NOMO-1 treated with DMSO at 0.1 percent for 48 hours (cell line): Measurements from ENCODE around the gene PRKAR1B.
"Not testable (repeated sequence)": the region's sequence is repeated elsewhere in the genome, so short reads cannot be mapped to it uniquely, and the experiment has no call there.

Source experiments
- DNase-seq: peaks from one replicate; lab custom pipeline; 2025; ENCODE audit not compliant: unreplicated experiment; lab: John Stamatoyannopoulos, UW

The PRKAR1B gene

DNA sequence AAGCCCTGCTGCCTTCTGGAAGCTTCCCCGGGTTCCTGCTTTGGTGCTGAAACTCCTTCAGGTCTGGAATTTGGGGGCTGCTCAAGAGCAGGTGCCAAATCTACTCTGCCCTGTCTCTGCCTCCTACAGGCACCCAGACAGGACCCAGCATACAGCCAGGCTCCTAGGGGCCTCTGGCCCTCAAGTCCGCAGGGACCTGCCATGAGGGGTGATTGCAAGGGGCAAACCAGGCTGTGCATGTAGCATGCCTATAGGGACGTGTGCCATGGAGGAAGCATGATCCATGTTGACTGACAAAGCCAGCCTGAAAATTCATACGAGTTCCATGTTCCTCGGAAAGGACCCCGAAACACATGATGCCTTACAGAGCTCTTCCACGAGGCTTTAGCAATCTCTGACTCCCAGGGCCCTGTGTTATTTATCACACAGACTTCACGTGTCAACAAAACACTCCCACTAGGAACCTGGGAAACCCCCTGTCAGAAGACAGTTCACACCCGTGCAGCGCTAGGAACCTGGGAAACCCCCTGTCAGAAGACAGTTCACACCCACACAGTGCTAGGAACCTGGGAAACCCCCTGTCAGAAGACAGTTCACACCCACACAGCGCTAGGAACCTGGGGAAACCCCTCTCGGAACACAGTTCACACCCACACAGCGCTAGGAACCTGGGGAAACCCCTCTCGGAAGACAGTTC, 75.9 kb downstream of the PRKAR1B start:
- DNase-seq: no peak

DNA sequence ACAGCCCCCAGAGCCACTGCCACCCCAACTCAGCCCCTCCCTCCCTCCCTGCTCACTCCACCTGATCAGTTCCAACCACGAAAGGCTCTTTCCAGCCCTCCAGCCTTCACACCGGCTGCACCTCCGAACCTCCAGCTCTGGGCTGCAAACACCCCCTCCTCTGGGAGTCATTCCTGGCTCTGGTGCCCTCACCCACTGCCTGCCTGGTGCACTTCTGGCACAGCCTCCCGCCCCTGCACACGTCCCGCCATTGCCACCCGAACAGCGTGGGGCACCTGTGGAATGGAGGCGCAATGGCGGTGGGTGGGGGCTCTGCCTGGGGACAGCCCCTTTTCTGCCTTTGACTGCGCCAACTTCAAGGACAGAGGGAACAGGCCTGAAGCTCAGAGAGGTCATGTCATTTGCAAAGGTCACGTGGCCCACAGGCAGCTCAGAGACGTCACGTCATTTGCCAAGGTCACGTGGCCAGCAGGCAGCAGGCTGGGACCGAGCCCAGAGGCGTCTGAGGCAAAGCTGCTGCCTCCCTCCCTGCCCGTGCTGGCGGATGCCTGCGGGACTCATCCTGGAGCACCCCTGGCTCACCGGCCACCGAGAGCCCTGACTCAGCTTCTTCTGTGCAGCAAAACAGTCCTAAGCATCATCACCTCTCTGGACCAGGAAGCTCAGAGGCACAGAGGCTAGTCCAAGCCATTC, 76.6 kb downstream of the PRKAR1B start:
- DNase-seq: no peak

GRCh38 chr7:646951-647350, 80.1 kb downstream of the PRKAR1B start:
- no peak for DNase-seq

DNA sequence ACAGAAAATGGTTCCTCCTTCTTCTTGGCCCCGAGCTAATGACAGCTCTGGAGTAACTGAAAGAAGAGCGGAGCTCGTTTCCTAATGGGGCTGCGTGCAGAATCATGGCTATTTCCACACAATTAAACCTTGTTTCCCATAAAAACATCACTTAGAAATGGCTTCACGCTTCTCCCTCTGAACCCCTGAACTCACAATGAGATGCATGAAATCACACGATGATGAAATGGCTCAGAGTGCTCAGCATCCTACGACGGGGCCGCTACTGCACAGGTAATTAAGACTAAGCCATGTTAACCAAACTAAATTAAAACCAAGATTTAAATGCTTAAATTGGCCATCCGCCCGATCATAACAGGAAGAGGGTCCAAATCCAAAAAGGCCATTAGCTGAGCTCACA, 80.6 kb downstream of the PRKAR1B start:
- no peak for DNase-seq

DNA sequence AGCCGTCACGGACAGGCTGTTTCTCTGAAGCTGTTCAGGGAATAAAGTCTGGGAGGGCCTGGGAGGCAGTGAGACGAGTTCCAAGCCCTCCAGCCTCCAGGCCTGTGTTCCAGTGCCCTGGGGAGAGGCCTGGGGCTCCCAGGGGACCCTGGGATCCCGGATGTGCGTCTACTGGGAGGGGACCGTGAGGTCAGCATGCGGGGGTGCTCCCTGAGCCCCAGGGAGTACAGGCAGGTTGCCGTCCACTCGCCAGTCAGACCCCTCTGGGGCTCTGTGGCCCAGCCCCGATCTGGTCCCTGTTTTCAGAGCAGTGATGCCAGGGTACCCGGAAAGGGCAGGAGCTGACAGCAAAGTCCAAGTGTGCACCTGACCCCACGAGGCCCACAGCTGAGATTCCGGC, 81.5 kb downstream of the PRKAR1B start:
- no peak for DNase-seq

DNA sequence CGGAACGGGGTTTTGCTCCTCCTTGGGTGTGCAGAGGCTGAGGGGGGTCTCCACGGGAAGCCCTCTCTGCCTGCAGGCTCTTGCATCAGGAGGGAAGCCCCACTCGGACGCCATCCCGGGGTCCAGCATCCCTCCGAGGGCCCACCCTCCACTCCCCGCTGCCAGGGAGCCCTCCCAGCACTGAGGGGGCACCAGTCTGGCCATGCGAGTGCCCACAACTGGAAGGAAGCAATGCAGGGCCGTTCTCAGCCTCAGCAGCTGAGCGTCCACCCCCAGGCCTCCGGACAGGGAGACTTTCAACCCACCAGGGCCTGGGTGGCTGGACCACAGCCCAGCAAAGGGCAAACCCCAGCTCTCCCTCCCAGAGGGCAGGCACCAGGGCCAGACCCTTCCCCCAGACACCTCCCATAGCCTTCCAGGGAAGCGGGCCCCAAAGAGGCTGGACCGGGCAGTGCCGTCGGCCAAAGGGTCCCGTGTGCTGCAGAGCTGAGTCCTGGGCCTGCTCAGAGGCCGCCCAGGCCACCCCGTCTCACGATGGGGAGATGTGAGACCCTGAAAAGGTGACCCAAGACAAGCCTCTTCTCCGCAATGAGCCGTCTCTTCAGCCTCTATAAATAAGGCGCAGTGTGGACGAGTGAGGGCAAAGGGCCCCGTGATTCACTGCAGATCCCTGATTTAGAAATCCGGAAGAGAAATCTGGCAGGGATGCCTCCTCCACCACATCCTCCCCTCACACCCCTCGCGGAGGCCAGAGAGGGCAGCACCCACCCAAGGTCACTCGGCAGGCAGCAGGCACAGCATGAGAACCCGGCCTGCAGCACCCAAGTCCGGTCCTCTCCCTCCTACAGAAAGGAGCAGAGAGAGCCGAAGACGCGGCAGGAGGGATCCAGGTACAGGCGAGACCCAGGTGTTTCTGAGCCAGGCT, 82.4 kb downstream of the PRKAR1B start:
- no peak for DNase-seq

- DNase-seq: no peak
Measured at GRCh38 chr7:641966-642365, 85.1 kb downstream of the PRKAR1B start.

- no peak for DNase-seq
Measured at GRCh38 chr7:641269-641671, 85.8 kb downstream of the PRKAR1B start.

- no peak for DNase-seq
Measured at GRCh38 chr7:638256-639011, 88.6 kb downstream of the PRKAR1B start.

DNA sequence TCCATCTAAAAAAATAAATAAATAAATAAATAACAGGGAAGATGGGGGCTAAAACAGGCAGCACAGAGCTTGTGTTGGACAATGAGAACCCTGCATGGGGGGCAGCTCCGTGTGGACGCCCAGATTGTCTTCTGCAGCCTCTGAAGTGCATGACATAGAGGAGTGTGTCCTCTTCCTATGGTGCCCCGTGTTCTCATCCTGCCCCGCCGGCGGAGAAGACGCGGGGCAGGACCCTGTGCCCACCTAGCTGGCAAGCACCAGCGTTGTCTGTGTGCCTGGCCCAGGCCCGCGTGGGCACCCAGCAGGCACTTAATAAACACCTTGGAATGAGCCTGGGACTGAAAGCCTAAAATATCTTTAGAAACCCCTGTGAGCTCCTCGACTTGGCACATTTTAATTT, 89.3 kb downstream of the PRKAR1B start:
- no peak for DNase-seq

DNA sequence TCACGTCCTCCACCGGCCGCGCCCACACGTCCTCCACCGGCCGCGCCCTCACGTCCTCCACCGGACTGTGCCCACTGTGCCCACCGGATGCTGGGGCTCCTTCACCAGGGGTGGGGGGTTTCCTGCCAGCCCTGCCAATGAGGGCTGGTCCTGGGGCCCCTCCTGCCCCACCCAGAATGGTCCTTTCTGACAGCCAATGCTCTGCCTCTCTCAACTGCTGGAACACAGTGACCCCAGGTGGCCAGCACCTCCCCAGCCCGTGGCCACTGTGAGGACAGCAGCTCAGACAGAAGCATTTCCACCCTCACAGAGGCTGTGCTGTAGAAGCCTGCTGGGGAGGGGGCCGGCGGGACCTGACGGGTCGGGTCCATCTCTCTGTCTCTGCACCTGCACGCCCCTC, 90.7 kb downstream of the PRKAR1B start:
- DNase-seq: no peak

GRCh38 chr7:635687-636382, 91.2 kb downstream of the PRKAR1B start:
- not testable (repeated sequence) for DNase-seq

GRCh38 chr7:635227-635626, 91.9 kb downstream of the PRKAR1B start:
- no peak for DNase-seq

DNA sequence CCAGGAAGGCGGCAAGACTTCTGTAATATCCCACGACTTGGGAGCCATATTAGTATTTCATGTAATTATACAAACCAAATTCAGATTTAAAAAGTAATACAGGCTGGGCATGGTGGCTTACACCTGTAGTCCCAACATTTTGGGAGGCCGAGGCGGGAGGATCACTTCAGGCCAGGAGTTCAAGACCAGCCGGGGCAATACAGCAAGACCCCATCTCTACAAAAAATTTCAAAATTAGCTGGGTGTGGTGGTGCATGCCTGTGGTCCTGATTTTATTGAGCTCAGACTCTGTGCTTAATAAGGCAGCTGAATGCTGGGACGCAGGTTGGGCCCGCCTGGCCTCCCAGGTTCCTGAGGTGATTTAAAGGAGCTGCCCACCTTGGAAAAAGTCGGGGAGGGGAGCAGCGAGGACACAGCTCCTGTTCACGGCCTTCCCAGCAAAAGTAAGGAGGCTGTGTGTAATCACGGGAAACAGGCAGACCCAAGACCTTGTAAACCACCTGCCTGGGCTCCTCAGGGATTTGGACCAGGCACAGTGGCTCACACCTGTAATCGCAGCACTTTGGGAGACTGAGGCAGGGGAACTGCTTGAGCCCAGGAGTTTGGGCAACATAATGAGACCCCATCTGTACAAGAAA, 93.6 kb downstream of the PRKAR1B start:
- DNase-seq: no peak

DNA sequence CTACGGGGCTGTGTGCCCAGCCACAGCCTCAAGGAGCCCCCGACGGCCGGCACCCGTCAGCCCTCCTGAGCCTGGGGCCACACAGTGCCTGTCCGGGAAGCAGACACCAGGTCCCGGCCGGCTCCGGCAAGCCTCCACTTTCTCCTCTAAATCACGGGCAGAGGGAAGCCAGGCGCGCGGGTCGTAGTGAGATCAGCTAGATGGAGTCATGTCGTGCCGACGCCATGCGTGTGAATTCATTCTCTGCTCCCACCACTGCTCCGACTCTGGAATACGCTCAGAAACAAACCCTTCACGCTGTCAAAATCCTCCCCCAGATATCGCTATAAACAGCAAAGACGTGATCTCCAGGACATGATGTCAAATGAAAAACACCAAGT, 94.3 kb downstream of the PRKAR1B start:
- DNase-seq: no peak

DNA sequence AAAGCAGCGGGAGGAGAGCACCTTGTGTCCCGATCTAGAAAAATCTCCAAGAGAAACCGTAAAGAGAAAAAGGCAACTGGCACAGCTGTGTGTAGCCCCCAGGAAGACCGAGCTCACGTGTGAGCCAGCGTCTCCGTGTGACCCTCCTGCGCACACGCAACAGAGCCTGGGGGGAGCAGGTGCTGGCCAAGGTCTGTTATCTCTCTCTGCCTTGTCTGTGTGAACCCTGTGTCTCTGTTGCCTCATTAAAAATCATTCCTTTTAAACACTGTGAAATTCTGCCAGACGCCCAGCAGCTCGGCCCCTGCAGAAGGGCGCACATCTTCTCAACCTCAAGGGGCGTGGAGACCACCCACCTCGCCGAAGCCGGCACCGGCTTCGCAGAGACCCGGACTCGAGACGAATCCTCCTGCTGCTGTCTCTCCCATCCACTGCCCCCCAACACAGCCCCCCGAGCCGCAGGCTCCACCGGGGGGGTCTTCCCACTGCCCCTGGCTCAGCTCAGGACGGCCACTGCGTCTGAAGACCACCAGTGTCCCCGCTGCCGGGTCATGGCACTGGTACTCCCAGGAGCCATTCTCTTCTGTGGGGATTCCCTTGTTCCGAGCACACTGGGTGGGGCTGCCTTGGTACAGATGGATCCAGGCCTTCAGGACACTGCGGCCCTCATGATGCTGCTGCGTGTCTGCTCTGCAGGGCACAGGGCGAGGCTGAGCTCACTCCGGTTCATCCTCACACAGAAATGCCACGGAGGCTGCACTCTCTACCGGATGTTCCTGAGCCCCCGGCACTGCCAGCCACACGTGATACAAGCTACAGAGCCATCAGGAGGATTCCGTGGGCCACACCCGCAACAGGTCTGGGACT, 94.9 kb downstream of the PRKAR1B start:
- DNase-seq: no peak

DNA sequence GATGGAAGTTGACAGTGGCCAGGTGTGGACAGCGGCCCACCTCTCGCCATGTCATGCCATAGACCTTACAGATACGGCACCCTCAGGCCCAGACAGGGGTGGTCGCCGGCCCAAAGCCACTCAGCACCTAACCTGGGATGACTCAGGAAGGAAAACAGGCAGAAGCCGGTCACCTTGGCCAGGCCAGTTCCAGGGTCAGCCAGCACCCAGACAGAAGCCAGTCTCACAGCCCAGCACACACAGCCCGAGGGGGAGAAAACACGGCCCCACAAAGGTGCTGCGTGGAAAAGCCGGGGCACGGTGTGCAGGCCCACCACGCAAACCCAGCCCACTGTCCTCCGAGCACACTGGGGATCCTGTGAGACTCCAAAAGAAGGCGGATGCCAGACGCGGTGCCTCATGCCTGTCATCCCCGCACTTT, 95.8 kb downstream of the PRKAR1B start:
- no peak for DNase-seq

- no peak for DNase-seq
Measured at GRCh38 chr7:630539-630938, 96.5 kb downstream of the PRKAR1B start.

DNA sequence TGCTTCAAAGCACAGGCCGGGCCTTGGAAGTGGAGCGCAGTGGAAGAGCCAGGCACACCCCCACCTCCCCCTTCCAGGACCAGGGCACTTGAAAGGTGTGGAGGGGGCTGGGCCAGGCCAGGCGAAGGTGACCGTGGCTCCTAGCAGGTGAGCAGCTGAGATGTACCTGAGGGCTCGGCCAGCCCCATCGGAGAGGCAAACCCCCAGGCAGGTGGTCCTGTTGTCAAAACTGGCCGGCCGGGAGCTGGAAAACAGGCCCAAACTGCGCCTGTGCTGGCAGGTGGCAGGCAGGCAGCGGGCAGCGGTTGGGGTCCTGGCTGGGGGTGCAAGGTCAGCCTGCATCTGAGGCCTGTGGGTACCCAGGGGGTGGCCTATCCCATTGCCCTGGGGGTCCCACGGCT, 97.0 kb downstream of the PRKAR1B start:
- no peak for DNase-seq
